Neural progenitor cell (in vitro differentiated cells): ENCODE results near the gene MAGI2.

ENCODE experiments used
- CTCF ChIP-seq: fragments of 200-600 bp; sonication (generic); IDR thresholded peaks from 2 replicates; pipeline ENCODE4 v1.5.1; 2017; ENCODE audit warnings: antibody characterized with exemption, mild to moderate bottlenecking
- EZH2phosphoT487 ChIP-seq: fragments of 200-600 bp; sonication (generic); IDR thresholded peaks from 2 replicates; pipeline ENCODE4 v1.6.1; 2017; ENCODE audit warnings: antibody characterized with exemption

- no peak for TF ChIP-seq CTCF
- no peak for TF ChIP-seq EZH2phosphoT487
Observed at GRCh38 chr7:78062214-78062613, 1391.3 kb downstream of the MAGI2 start.
